ENCODE data around the gene ATXN7. TPM values are rescaled to one million over a fixed set of nuclear protein-coding genes. Genes with fewer than 3 reads are reported as not detected.

The ATXN7 gene
- total RNA-seq, 4 donors from 2014 or later, result 21.4 to 88.6 (median 36.1) TPM

DNA sequence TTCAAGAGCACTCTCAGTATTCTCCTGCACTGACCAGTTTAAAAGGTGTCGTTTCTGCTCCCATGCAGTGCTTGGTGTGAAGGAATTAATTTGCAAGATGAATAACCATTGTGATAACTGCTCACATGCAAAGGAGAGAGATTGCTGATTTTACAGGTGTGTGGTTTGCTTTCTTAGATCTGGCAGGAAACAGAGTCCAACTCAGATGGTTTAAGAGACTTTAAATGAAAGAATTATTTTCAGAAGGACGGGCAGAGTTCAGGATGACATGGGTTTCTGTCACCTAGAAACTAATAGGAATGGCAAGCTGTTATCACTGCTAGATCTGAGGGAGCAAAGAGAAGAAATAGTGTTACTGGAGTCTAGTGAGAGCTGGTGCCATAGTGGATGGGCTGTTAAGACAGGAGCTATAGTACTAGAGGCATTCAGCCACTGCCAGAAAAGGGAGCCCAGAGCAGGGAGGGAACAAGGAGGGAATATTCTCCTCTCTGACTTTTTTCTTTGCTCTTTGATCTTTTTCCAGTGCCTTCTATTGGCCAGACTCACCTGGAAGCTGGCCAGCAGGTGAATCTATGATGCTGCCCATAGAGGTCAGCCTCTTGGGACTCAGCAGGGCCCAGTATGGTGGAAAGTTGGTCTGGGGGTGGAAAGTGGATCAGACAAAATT, 14.9 kb downstream of the ATXN7 start:
- no peak for TF ChIP-seq POLR2A (IDR thresholded peaks at IDR 0.05)
- TF ChIP-seq, protein P1, sequence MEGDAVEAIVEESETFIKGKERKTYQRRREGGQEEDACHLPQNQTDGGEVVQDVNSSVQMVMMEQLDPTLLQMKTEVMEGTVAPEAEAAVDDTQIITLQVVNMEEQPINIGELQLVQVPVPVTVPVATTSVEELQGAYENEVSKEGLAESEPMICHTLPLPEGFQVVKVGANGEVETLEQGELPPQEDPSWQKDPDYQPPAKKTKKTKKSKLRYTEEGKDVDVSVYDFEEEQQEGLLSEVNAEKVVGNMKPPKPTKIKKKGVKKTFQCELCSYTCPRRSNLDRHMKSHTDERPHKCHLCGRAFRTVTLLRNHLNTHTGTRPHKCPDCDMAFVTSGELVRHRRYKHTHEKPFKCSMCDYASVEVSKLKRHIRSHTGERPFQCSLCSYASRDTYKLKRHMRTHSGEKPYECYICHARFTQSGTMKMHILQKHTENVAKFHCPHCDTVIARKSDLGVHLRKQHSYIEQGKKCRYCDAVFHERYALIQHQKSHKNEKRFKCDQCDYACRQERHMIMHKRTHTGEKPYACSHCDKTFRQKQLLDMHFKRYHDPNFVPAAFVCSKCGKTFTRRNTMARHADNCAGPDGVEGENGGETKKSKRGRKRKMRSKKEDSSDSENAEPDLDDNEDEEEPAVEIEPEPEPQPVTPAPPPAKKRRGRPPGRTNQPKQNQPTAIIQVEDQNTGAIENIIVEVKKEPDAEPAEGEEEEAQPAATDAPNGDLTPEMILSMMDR (IDR thresholded peaks at IDR 0.05), result no peak
- no peak overlapping the region for H3K4me3 ChIP-seq (ENCODE audit: low read depth, poor library complexity, severe bottlenecking)
- intact Hi-C loops (cut with DNase I; ENCODE audit: low total_unique reads), result no loop called here
- WGBS, 2 donors, result 76 to 92% methylated on average over 2 of the region's 2 CpGs
- no peak for DNase-seq (ENCODE audit: low spot score in 2 of 2)

DNA sequence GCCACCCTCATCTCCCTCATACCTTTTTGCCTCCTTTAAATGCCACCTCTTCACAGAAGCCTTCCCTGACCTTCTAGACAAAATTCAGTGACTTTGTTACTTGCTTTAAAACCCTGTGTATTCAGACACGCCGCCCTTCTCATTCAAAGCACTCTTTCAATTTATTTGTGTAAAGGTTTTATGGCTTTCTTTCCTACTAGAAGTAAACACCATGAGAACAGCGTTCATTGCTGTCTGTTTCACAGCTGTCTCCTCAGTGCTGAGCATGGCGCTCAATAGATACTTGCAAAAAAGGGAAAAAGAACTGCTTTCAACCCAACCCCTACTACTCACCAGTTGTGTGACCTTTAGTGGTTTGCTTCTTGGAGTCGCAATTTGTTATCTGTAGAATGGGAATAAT, 17.0 kb downstream of the ATXN7 start:
- WGBS, 2 donors, result 92 to 94% methylated on average over 5 of the region's 5 CpGs
- TF ChIP-seq, protein P1 (IDR thresholded peaks at IDR 0.05), result no peak
- TF ChIP-seq POLR2A (IDR thresholded peaks at IDR 0.05), result no peak
- no peak overlapping the region for H3K4me3 ChIP-seq (ENCODE audit: low read depth, poor library complexity, severe bottlenecking)
- no peak for DNase-seq (ENCODE audit: low spot score in 2 of 2)
- intact Hi-C loops (cut with DNase I; ENCODE audit: low total_unique reads), result no loop called here

DNA sequence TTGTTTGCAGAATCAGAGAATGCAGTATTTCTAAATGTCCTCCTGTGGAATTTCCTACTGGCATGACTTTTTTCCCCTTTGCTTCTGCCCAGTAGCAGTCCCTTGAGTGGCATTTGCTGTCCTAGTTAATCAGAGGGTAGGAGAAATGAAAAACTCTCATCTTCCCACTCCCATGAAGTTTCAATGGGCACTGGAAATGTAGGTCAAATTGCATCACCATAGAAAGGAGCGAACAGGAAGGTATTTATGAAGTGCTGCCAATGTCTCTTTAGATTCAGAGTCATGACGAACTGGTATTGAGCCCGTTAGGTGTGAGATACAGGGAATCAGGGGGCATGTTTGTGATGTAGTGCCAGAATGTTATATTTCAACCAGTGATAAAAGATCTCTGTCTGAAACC, 23.2 kb downstream of the ATXN7 start:
- intact Hi-C loops (cut with DNase I; ENCODE audit: low total_unique reads), result no loop called here
- WGBS, 2 donors, result 44 to 47% methylated on average over 3 of the region's 3 CpGs
- TF ChIP-seq, protein P1 (IDR thresholded peaks at IDR 0.05), result no peak
- TF ChIP-seq POLR2A (IDR thresholded peaks at IDR 0.05), result no peak
- no peak overlapping the region for H3K4me3 ChIP-seq (ENCODE audit: low read depth, poor library complexity, severe bottlenecking)
- DNase-seq (ENCODE audit: low spot score in 2 of 2), result no peak

DNA sequence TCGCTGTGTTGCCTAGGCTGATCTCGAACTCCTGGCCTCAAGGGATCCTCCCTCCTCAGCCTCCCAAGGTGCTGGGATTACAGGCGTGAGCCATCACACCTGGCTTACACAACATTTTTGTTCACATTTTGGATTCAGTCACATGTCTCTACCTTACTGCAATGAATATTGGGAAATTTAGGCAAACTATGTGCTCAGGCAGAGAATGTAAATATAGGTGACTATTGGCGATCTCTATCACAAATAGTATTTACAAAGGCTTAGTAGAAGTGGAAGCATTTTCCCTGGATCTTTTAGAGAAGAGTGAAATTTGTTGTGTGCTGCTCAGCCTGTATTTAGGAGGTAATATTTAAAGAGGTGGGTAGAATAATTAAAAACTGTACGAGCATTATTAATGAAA, 27.9 kb downstream of the ATXN7 start:
- TF ChIP-seq, protein P1 (IDR thresholded peaks at IDR 0.05), result no peak
- TF ChIP-seq POLR2A (IDR thresholded peaks at IDR 0.05), result no peak
- DNase-seq (ENCODE audit: low spot score in 2 of 2), result no peak
- 99% methylated on average over 5 of the region's 5 CpGs for WGBS, 2 donors
- no peak overlapping the region for H3K4me3 ChIP-seq (ENCODE audit: low read depth, poor library complexity, severe bottlenecking)
- intact Hi-C loops (cut with DNase I; ENCODE audit: low total_unique reads), result no loop called here

DNA sequence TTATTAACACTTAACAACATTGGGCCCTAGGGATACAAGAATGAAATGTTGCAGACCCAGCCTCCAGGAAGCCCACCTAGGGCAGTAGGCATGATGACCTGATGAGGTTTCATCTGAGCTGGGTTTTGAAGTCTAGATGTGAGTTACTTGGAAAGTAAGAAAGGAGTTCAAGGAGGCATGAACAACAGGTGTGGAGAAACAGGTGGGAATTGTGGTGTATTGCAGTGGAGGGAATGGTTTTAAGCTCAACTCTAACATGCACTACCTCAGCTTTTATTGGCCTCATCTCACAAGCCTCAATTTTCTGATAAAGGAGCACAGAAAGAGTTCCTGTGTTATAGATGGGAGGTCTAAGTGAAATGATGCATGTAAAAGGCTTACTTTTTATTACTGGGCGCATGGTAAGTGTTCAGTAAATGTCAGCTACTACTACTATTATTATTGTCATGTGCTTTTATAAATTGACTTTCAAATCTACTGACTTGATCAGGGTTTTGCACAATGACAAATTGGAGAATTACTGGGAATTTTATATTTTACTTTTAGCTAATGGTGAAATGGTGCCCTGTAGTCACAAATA, 29.2 kb downstream of the ATXN7 start:
- WGBS, 2 donors, result 91 to 98% methylated on average over 1 of the region's 1 CpG
- DNase-seq (ENCODE audit: low spot score in 2 of 2), result no peak
- intact Hi-C loops (cut with DNase I; ENCODE audit: low total_unique reads), result no loop called here
- no peak overlapping the region for H3K4me3 ChIP-seq (ENCODE audit: low read depth, poor library complexity, severe bottlenecking)
- TF ChIP-seq, protein P1 (IDR thresholded peaks at IDR 0.05), result no peak
- no peak for TF ChIP-seq POLR2A (IDR thresholded peaks at IDR 0.05)
